Stomach (tissue), 9 donors: ENCODE measurements around the gene ZNF181. TPM values are rescaled to one million over a fixed set of nuclear protein-coding genes. Genes with fewer than 3 reads are reported as not detected.

ENCODE experiments used
- DNase-seq, 2 donors: peaks; one replicate each; pipeline versions ENCODE4 v3.0.0 to v3.0.0-alpha.2; 2013 to 2019
- H3K27ac ChIP-seq, 5 donors: fragments of 200-600 bp in 4 of 5; sonication (generic) in 4 of 5; one replicate each; pipeline ENCODE4 v1.5.1; 2013 to 2019; ENCODE audit warnings: mild to moderate bottlenecking in 1 of 5, moderate library complexity in 1 of 5
- H3K27me3 ChIP-seq, 3 donors: fragments of 200-600 bp; sonication (generic); one replicate each; pipeline ENCODE4 v1.5.1; 2017 to 2019; ENCODE audit warnings: mixed run types in 1 of 3
- H3K36me3 ChIP-seq, 4 donors: fragments of 200-600 bp; sonication (generic); 1 replicate in 3 of 4; 2 replicates in 1 of 4; pipeline ENCODE4 v1.5.1; 2016 to 2019
- H3K4me1 ChIP-seq, 4 donors: fragments of 200-600 bp; sonication (generic); one replicate each; pipeline ENCODE4 v1.5.1; 2016 to 2019
- H3K4me3 ChIP-seq, 4 donors: fragments of 200-600 bp; sonication (generic) in 3 of 4; one replicate each; pipeline ENCODE4 v1.5.1; 2016 to 2019; ENCODE audit warnings: mild to moderate bottlenecking in 1 of 4
- H3K9me3 ChIP-seq, 4 donors: fragments of 200-600 bp; sonication (generic); one replicate each; pipeline ENCODE4 v1.5.1; 2016 to 2019
- EP300 ChIP-seq: sonication (generic); formaldehyde crosslinking; IDR thresholded peaks from one replicate; pipeline ENCODE4 v1.6.1; 2017; ENCODE audit warnings: antibody characterized with exemption
- POLR2A ChIP-seq, 4 donors: fragments of 450-650 bp; IDR thresholded peaks; one replicate each; pipeline ENCODE4 v1.6.1; 2016; ENCODE audit warnings: antibody characterized with exemption in 4 of 4, control low read depth in 2 of 4, mild to moderate bottlenecking in 1 of 4, moderate library complexity in 1 of 4
- POLR2AphosphoS5 ChIP-seq, 3 donors: sonication (generic); formaldehyde crosslinking; IDR thresholded peaks; one replicate each; pipeline ENCODE4 v1.6.1; 2016; ENCODE audit warnings: antibody characterized with exemption in 3 of 3
- WGBS, 5 donors: extraction: QIAGEN DNeasy Blood & Tissue Kit in 3 of 5; methylation state at CpG; one replicate each; pipeline versions ENCODE4 v1.1.5 to v1.1.7; 2013 to 2018; 5-methylcytosine and 5-hydroxymethylcytosine counted together
- intact Hi-C: fragments of 100-400 bp; cut with DNase I; formaldehyde crosslinking; loops from one replicate; pipeline ENCODE4 v1.15.1; 2023; ENCODE audit warnings: low total_unique reads
- polyA plus RNA-seq, 3 donors: library from polyadenylated mRNA; stranded (reverse); fragments of 200-250 nt; gene quantifications; one replicate each; pipeline ENCODE4 v1.2.3, GENCODE V29; 2013
- total RNA-seq, 5 donors: library from RNA; depleted of rRNA; stranded (reverse); fragments of >200 nt; gene quantifications; one replicate each; pipeline versions ENCODE4 v1.1.0 to v1.2.3, GENCODE V29; 2014 to 2016
- TF ChIP-seq, protein P1 (sequence below), 7 experiments: fragments of 450-650 bp in 4 of 7; fragments of 200-600 bp in 3 of 7; sonication (generic) in 3 of 7; IDR thresholded peaks; one replicate each; pipeline ENCODE4 v1.5.1; 2016 to 2019; ENCODE audit warnings: antibody characterized with exemption in 7 of 7, control low read depth in 2 of 7, mild to moderate bottlenecking in 1 of 7
- donor health status: healthy with polysubstance abuse.
- donor health status: Bipolar disorder and iron deficiency.
- donor health status: healthy.

Gene ZNF181
- total and polyA plus RNA-seq, 8 donors, result 2.3 to 43.2 (median 9.6) TPM

- WGBS, 5 donors, result 91 to 99% (median 95%) methylated on average over 4 of the region's 4 CpGs
- Histone ChIP-seq H3K27ac (no peak overlapping the region), H3K36me3 (peaks cover 16 to 89% (median 47%) of the 10 kb centered on the region in 4 donors), H3K27me3 (no peaks in the 10 kb centered on the region), H3K4me3 (no peak overlapping the region), H3K9me3 (peaks cover 55 to 100% (median 95%) of the 10 kb centered on the region in 4 donors), H3K4me1 (no peaks in the 10 kb centered on the region)
- intact Hi-C loops, result no loop called here
- TF ChIP-seq, protein P1, sequence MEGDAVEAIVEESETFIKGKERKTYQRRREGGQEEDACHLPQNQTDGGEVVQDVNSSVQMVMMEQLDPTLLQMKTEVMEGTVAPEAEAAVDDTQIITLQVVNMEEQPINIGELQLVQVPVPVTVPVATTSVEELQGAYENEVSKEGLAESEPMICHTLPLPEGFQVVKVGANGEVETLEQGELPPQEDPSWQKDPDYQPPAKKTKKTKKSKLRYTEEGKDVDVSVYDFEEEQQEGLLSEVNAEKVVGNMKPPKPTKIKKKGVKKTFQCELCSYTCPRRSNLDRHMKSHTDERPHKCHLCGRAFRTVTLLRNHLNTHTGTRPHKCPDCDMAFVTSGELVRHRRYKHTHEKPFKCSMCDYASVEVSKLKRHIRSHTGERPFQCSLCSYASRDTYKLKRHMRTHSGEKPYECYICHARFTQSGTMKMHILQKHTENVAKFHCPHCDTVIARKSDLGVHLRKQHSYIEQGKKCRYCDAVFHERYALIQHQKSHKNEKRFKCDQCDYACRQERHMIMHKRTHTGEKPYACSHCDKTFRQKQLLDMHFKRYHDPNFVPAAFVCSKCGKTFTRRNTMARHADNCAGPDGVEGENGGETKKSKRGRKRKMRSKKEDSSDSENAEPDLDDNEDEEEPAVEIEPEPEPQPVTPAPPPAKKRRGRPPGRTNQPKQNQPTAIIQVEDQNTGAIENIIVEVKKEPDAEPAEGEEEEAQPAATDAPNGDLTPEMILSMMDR (IDR thresholded peaks at IDR 0.05), result no peak
- no peak for TF ChIP-seq POLR2A (IDR thresholded peaks at IDR 0.05)
- TF ChIP-seq EP300, result no peak
- no peak for TF ChIP-seq POLR2AphosphoS5 (IDR thresholded peaks at IDR 0.05)
- no peak for DNase-seq
Observed at GRCh38 chr19:34757441-34757840, 23.4 kb downstream of the ZNF181 start.

DNA sequence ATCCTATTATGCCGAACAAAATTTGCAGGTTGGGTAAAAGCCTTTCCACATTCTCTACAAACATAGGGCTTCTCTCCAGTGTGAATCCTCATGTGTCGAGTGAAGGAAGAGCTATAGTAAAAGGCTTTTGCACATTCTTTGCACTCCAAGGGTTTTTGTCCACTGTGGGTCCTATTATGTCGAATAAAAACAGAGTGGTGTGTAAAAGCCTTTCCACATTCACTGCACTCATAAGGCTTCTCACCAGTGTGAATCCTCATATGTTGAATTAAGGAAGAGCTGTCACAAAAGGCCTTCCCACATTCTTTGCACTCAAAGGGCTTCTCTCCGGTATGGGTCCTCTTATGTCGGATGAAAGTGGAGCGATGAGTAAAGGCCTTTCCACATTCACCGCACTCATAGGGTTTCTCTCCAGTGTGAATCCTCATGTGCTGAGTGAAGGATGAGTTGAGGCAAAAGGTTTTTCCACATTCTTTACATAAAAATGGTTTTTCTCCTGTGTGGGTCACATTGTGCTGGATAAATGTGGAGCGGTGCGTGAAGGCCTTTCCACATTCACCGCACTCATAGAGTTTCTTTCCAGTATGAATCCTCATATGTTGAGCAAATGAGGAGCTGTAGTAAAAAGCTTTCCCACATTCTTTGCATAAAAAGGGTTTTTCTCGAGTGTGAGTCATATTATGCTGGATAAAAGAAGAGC, 25.3 kb downstream of the ZNF181 start:
- no peaks in the 10 kb centered on the region for H3K4me1 ChIP-seq
- H3K27me3 ChIP-seq, result no peaks in the 10 kb centered on the region
- DNase-seq, result no peak
- no peak overlapping the region for H3K4me3 ChIP-seq
- H3K9me3 ChIP-seq, result peaks cover 42 to 100% (median 97%) of the 10 kb centered on the region in 4 donors
- intact Hi-C loops, result no loop called here
- TF ChIP-seq, protein P1 (IDR thresholded peaks at IDR 0.05), result no peak
- TF ChIP-seq POLR2A (IDR thresholded peaks at IDR 0.05) (no peak), EP300 (no peak), POLR2AphosphoS5 (IDR thresholded peaks at IDR 0.05) (no peak)
- 95 to 99% (median 97%) methylated on average over 11 of the region's 11 CpGs for WGBS, 5 donors
- peaks cover 26 to 90% (median 59%) of the 10 kb centered on the region in 4 donors for H3K36me3 ChIP-seq
- no peak overlapping the region for H3K27ac ChIP-seq

- H3K27ac ChIP-seq, result no peak overlapping the region
- whole genome bisulfite sequencing, 5 donors, result 92 to 100% (median 95%) methylated on average over 2 of the region's 2 CpGs
- no peak overlapping the region for H3K4me3 ChIP-seq
- H3K36me3 ChIP-seq, result peaks cover 46 to 97% (median 86%) of the 10 kb centered on the region in 4 donors
- H3K27me3 ChIP-seq, result no peaks in the 10 kb centered on the region
- intact Hi-C loops, result no loop called here
- DNase-seq, result no peak
- TF ChIP-seq EP300 (no peak), POLR2AphosphoS5 (IDR thresholded peaks at IDR 0.05) (no peak), POLR2A (IDR thresholded peaks at IDR 0.05) (no peak)
- TF ChIP-seq, protein P1 (IDR thresholded peaks at IDR 0.05), result no peak
- peaks cover 0 to 68% (median 33%) of the 10 kb centered on the region in 4 donors for H3K9me3 ChIP-seq
- peaks cover 0 to 2% (median under 1%) of the 10 kb centered on the region in 4 donors for H3K4me1 ChIP-seq
Observed at GRCh38 chr19:34766386-34766785, 32.3 kb downstream of the ZNF181 start.

DNA sequence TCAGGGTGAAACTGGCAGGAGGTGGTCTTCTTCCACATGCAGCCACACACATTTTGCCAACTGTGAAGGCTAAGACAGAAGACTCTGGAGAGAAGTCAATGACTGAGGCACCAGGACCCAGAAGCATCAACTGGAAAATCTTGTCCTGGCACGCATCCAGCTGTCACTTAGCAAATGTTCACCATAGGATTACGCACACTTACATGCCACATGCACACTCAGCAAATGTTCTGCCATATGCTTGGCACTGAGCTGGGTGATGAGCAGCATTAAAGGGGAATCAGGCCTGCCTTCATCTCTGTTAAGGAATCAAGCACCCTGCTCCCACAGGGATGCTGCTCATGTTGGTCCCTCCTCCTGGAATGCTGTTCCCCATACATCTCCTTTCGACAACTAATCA, 33.9 kb downstream of the ZNF181 start:
- H3K4me1 ChIP-seq, result peaks cover 5 to 16% (median 14%) of the 10 kb centered on the region in 4 donors
- DNase-seq, result no peak
- no peaks in the 10 kb centered on the region for H3K27me3 ChIP-seq
- peaks cover 0 to 52% (median 19%) of the 10 kb centered on the region in 4 donors for H3K9me3 ChIP-seq
- no peak for TF ChIP-seq EP300
- TF ChIP-seq, protein P1 (IDR thresholded peaks at IDR 0.05), result no peak
- no peak for TF ChIP-seq POLR2AphosphoS5 (IDR thresholded peaks at IDR 0.05)
- TF ChIP-seq POLR2A (IDR thresholded peaks at IDR 0.05), result no peak
- H3K4me3 ChIP-seq, result no peak overlapping the region
- WGBS, 5 donors, result 56 to 98% (median 96%) methylated on average over 2 to 3 of the region's 3 CpGs
- peaks cover 46 to 81% (median 74%) of the 10 kb centered on the region in 4 donors for H3K36me3 ChIP-seq
- intact Hi-C loops, result no loop called here
- no peak overlapping the region for H3K27ac ChIP-seq
